HepG2 (cell line): ENCODE results near the gene ZNF142. TPM values are rescaled to one million over a fixed set of nuclear protein-coding genes. Genes with fewer than 3 reads are reported as not detected.

ENCODE experiments used
- ASH2L ChIP-seq: fragments of 300-600, 200-600 bp; sonication (generic); IDR thresholded peaks from 2 replicates; pipeline ENCODE4 v1.7.0; 2017; ENCODE audit warnings: low read depth, mild to moderate bottlenecking, moderate library complexity, mixed read lengths, low read length; ENCODE audit not compliant: insufficient read length
- DMAP1 ChIP-seq: IDR thresholded peaks from 2 replicates; pipeline ENCODE4 v1.6.1; 2016
- ETV5 ChIP-seq: IDR thresholded peaks from 2 replicates; pipeline ENCODE4 v1.6.1; 2018; ENCODE audit warnings: missing biosample characterization, missing genetic modification reagents, inconsistent platforms, borderline replicate concordance
- GMEB1 ChIP-seq: sonication (generic); formaldehyde crosslinking; IDR thresholded peaks from 2 replicates; pipeline ENCODE4 v1.5.1; 2020; ENCODE audit warnings: missing genetic modification reagents, mild to moderate bottlenecking, borderline replicate concordance
- KDM5A ChIP-seq: fragments of 200-600 bp; sonication (generic); IDR thresholded peaks from 2 replicates; pipeline ENCODE4 v1.7.0; 2018; ENCODE audit warnings: antibody characterized with exemption, mild to moderate bottlenecking, low read length, borderline replicate concordance
- MIER2 ChIP-seq: IDR thresholded peaks from 2 replicates; pipeline ENCODE4 v1.6.1; 2016; ENCODE audit warnings: missing biosample characterization, missing genetic modification reagents
- MTA1 ChIP-seq: sonication (generic); formaldehyde crosslinking; IDR thresholded peaks from 2 replicates; pipeline ENCODE4 v1.4.0; 2020; ENCODE audit warnings: missing genetic modification reagents, mild to moderate bottlenecking, borderline replicate concordance
- NR3C1 ChIP-seq: sonication (generic); formaldehyde crosslinking; IDR thresholded peaks from 2 replicates; pipeline ENCODE4 v1.4.0; 2020; ENCODE audit warnings: missing genetic modification reagents
- POLR2G ChIP-seq: fragments of 200-400 bp; formaldehyde crosslinking; IDR thresholded peaks from 2 replicates; pipeline ENCODE4 v1.6.1; 2018; ENCODE audit warnings: mild to moderate bottlenecking, low read depth, low read length, moderate library complexity
- ZBTB49 ChIP-seq: sonication (generic); formaldehyde crosslinking; IDR thresholded peaks from 2 replicates; pipeline ENCODE4 v1.4.0; 2020; ENCODE audit warnings: missing genetic modification reagents, borderline replicate concordance
- ZNF546 ChIP-seq: sonication (generic); formaldehyde crosslinking; conservative IDR thresholded peaks from 2 replicates; pipeline ENCODE4 v1.8.1; 2023; ENCODE audit warnings: mild to moderate bottlenecking, missing genetic modification reagents
- polyA plus RNA-seq, 8 experiments: library from polyadenylated mRNA; depleted of rRNA in 3 of 8; stranded (reverse) in 7 of 8; unstranded in 1 of 8; fragments of >200 nt; fragmentation: Illumina TruSeq in 4 of 8; extraction: Trizol in 4 of 8; gene quantifications; 2 replicates each; pipeline versions ENCODE4 v1.2.1 to v1.2.3, GENCODE V29; 2011 to 2016; ENCODE audit warnings: low read depth in 4 of 8, missing spikeins in 1 of 8, mixed read lengths in 1 of 8; ENCODE audit not compliant: insufficient read depth in 1 of 8
- total RNA-seq, 5 experiments: library from RNA; depleted of rRNA; stranded (reverse); fragments of >200 nt; fragmentation: Illumina TruSeq; extraction: Trizol; gene quantifications; 2 replicates each; pipeline ENCODE4 v1.2.3, GENCODE V29; 2016; ENCODE audit warnings: low read depth in 1 of 5
- TF ChIP-seq, protein P1 (sequence below): sonication (generic); formaldehyde crosslinking; IDR thresholded peaks from 2 replicates; pipeline ENCODE4 v1.4.0; 2020; ENCODE audit warnings: missing genetic modification reagents
- TF ChIP-seq, protein P2 (sequence below): IDR thresholded peaks from 2 replicates; pipeline ENCODE4 v1.6.1; 2016; ENCODE audit warnings: mild to moderate bottlenecking

Gene ZNF142
- total and polyA plus RNA-seq, 2 of the 13 experiments (the other 11 are each of a cell fraction or from before 2014, with no cell fraction given), result 4.8 to 11.4 TPM

GRCh38 chr2:218671654-218672566 lies 12.5 kb upstream of the ZNF142 start, which contains the start of the genes RNF25 and STK36 (continued):
- TF ChIP-seq GMEB1, result peak; percentile 84; the same call in 1 of the 2 replicates
- peak; percentile 51; the same call in 1 of the 2 replicates for TF ChIP-seq ZBTB49 (CRISPR knock-in tag)
- TF ChIP-seq, protein P1, sequence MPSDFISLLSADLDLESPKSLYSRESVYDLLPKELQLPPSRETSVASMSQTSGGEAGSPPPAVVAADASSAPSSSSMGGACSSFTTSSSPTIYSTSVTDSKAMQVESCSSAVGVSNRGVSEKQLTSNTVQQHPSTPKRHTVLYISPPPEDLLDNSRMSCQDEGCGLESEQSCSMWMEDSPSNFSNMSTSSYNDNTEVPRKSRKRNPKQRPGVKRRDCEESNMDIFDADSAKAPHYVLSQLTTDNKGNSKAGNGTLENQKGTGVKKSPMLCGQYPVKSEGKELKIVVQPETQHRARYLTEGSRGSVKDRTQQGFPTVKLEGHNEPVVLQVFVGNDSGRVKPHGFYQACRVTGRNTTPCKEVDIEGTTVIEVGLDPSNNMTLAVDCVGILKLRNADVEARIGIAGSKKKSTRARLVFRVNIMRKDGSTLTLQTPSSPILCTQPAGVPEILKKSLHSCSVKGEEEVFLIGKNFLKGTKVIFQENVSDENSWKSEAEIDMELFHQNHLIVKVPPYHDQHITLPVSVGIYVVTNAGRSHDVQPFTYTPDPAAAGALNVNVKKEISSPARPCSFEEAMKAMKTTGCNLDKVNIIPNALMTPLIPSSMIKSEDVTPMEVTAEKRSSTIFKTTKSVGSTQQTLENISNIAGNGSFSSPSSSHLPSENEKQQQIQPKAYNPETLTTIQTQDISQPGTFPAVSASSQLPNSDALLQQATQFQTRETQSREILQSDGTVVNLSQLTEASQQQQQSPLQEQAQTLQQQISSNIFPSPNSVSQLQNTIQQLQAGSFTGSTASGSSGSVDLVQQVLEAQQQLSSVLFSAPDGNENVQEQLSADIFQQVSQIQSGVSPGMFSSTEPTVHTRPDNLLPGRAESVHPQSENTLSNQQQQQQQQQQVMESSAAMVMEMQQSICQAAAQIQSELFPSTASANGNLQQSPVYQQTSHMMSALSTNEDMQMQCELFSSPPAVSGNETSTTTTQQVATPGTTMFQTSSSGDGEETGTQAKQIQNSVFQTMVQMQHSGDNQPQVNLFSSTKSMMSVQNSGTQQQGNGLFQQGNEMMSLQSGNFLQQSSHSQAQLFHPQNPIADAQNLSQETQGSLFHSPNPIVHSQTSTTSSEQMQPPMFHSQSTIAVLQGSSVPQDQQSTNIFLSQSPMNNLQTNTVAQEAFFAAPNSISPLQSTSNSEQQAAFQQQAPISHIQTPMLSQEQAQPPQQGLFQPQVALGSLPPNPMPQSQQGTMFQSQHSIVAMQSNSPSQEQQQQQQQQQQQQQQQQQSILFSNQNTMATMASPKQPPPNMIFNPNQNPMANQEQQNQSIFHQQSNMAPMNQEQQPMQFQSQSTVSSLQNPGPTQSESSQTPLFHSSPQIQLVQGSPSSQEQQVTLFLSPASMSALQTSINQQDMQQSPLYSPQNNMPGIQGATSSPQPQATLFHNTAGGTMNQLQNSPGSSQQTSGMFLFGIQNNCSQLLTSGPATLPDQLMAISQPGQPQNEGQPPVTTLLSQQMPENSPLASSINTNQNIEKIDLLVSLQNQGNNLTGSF (CRISPR knock-in tag), result 0 out of 2 replicates have a peak, but pooled peaks have one; percentile 18
- peak; percentile 93 for TF ChIP-seq ASH2L
- TF ChIP-seq NR3C1 (CRISPR knock-in tag), result no peak
- TF ChIP-seq, protein P2, sequence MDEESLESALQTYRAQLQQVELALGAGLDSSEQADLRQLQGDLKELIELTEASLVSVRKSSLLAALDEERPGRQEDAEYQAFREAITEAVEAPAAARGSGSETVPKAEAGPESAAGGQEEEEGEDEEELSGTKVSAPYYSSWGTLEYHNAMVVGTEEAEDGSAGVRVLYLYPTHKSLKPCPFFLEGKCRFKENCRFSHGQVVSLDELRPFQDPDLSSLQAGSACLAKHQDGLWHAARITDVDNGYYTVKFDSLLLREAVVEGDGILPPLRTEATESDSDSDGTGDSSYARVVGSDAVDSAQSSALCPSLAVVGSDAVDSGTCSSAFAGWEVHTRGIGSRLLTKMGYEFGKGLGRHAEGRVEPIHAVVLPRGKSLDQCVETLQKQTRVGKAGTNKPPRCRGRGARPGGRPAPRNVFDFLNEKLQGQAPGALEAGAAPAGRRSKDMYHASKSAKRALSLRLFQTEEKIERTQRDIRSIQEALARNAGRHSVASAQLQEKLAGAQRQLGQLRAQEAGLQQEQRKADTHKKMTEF (CRISPR knock-in tag), result peak; percentile 84; the same call in 1 of the 2 replicates
- TF ChIP-seq POLR2G, result peak; percentile 98
- TF ChIP-seq KDM5A, result peak; percentile 98
- peak; percentile 64; the same call in 1 of the 2 replicates for TF ChIP-seq ZNF546 (CRISPR knock-in tag)
- peak; percentile 85 for TF ChIP-seq ETV5 (CRISPR knock-in tag)
- no peak for TF ChIP-seq DMAP1
- TF ChIP-seq MTA1 (CRISPR knock-in tag), result no peak
- TF ChIP-seq MIER2, result 0 out of 2 replicates have a peak, but pooled peaks have one; percentile 26
